Activated naive CD4-positive, alpha-beta T cell treated with anti-CD3 and anti-CD28 coated beads, Interleukin-2, amount 50 U/mL, for 72 hours (primary cell): ENCODE results near the gene DNM3. TPM values are rescaled to one million over a fixed set of nuclear protein-coding genes. Genes with fewer than 3 reads are reported as not detected.

ENCODE experiments used
- ATAC-seq, 2 donors: fragments of 150-1000 bp; cut with Tn5 transposase; 2 replicates each; pipeline ENCODE4 v1.10.0; 2021; ENCODE audit warnings: mild to moderate bottlenecking in 2 of 2, moderate library complexity in 2 of 2
- DNase-seq, 2 donors: peaks; one replicate each; pipeline ENCODE4 v3.0.0; 2021 to 2022; ENCODE audit warnings: low spot score in 2 of 2
- H3K27ac Mint-ChIP-seq, 2 donors: one replicate each; pipeline ENCODE4 v1.8.0; 2022; ENCODE audit warnings: mild to moderate bottlenecking in 2 of 2, mixed read lengths in 2 of 2
- H3K36me3 Mint-ChIP-seq, 2 donors: one replicate each; pipeline ENCODE4 v1.8.0; 2022; ENCODE audit warnings: mixed read lengths in 2 of 2
- H3K9me3 Mint-ChIP-seq, 2 donors: one replicate each; pipeline ENCODE4 v1.8.0; 2022; ENCODE audit warnings: mixed read lengths in 2 of 2
- total RNA-seq, 2 donors: library from RNA; stranded (reverse); gene quantifications; one replicate each; pipeline ENCODE4 v1.2.3, GENCODE V29; 2022

Gene DNM3
- total RNA-seq, 2 donors from 2014 or later, result 2.6 to 4.5 TPM

DNA sequence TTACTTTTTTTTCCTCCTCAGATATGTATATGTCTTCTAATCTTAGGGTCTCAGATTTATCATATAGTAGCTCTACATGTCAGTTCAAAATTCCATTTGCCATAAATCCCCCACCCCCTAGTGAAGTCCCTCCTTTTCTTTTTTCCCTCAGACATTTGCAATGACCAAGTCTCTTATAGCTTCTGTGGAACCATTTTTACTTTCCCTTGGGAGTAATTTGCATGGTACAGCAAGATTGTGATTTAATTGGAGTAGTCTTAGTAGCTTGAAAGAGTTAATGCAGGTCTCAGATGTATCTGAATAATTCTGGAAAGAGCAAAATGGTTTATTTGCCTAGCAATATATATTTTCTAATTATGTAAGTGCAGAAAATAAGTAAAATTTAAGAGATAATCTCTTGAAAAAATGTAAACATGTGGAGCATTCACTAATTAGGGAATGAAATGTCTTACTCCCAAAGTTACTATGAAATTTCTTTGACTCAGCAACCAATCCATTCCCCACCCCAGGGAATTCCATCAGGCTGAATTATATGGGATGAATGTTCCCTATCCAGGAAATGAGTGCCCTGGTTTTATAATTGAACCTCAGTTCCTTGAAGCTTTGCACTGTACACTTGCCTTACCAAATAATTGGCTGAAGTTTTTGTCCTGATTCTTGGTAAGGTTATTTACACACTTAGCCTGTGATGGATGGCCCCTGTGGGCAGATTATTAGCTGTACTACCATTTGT lies 267.0 kb downstream of the DNM3 start:
- H3K9me3 Mint-ChIP-seq, result no peaks in the 10 kb centered on the region
- H3K36me3 Mint-ChIP-seq, result no peaks in the 10 kb centered on the region
- no peak overlapping the region for H3K27ac Mint-ChIP-seq
- ATAC-seq, result no peak
- no peak for DNase-seq

DNA sequence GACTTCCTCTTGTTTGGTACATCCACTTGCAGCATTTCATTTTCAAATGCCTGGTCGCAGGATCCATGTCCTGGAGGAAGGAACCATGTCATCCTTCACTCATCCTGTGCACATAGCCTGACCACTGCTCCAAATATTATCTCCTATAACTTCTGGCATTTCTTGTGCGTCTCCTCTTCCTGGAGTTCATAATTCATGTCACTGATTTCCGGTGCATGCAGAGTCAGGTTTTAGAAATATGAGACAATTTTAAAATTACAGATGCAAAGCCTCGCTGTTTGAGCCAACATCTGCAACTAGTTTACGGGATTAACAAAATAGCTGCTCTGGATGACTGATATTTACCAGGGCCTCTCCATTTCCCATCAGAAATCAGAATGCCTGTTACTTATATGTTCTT lies 268.1 kb downstream of the DNM3 start:
- Mint-ChIP-seq H3K9me3 (no peaks in the 10 kb centered on the region), H3K27ac (no peak overlapping the region), H3K36me3 (no peaks in the 10 kb centered on the region)
- DNase-seq (no peak), ATAC-seq (no peak)

DNA sequence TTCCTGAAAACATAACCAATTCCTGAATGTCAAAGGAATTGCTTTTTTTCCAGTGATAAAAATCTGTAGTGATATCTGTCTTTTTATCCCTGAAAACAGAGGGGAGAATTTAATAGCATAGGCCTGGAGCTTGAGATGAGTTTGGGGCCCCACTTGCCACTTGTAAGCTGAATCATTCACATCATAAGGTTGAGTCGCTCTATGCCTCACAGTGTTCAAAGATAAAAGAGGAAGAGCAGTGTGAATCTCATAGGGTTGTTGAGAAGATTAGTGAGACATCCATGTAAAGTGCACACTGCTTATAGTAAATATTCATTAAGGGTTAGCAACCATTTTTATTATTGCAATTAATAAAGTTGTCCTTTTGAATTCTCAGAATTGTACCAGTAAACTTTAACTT lies 271.3 kb downstream of the DNM3 start:
- H3K27ac Mint-ChIP-seq, result no peak overlapping the region
- no peaks in the 10 kb centered on the region for H3K9me3 Mint-ChIP-seq
- peak in 1 of 2 donors; percentile 79 for ATAC-seq
- no peaks in the 10 kb centered on the region for H3K36me3 Mint-ChIP-seq
- DNase-seq, result no peak

DNA sequence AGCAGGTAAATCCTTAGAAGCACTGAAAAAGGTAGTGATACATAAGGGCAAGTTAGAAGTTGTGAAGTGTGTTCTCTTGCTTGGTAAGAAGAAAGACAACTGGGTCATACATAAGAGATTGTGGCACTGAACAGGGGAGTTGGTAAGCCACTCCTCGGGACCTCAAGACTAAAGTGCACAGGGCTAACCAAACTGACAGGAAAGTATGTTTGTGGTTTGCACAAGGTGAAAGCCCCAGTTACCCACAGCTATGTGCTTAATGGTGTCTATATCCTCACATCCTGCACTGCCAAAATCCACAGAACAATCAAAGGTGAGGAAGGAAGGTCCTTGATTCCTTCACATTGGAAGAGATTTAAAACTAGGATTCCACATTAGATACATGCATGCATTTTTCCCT lies 276.5 kb downstream of the DNM3 start:
- peak; percentile 62 to 85 for ATAC-seq
- H3K27ac Mint-ChIP-seq, result peak overlapping the region; percentile 20 to 22
- DNase-seq, result no peak
- H3K36me3 Mint-ChIP-seq, result peaks cover 0 to 9% of the 10 kb centered on the region in 2 donors
- H3K9me3 Mint-ChIP-seq, result peaks cover 7 to 8% of the 10 kb centered on the region in 2 donors

GRCh38 chr1:172118618-172119017 lies 277.3 kb downstream of the DNM3 start:
- no peak overlapping the region for H3K27ac Mint-ChIP-seq
- H3K36me3 Mint-ChIP-seq, result peaks cover 0 to 9% of the 10 kb centered on the region in 2 donors
- ATAC-seq, result no peak
- peaks cover 7 to 8% of the 10 kb centered on the region in 2 donors for H3K9me3 Mint-ChIP-seq
- DNase-seq, result no peak

DNA sequence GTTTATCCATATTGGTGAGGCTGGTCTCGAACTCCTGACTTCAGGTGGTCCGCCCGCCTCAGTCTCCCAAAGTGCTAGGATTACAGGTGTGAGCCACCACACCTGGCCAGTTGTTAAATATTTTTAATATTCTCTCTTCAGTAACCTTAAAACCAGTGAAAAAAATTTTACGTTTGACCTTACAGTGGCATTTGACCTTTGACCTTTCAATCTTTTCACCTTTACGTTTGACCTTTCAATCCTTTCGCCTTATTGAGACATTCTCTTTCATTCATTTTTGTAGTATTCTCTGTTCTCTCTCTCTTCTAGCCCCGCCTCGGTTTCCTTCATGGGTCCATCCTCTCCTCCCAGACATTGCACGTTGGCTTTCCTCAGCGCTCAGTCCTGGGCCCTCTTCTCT lies 277.9 kb downstream of the DNM3 start:
- peaks cover 0 to 9% of the 10 kb centered on the region in 2 donors for H3K36me3 Mint-ChIP-seq
- H3K27ac Mint-ChIP-seq, result no peak overlapping the region
- peaks cover 7 to 8% of the 10 kb centered on the region in 2 donors for H3K9me3 Mint-ChIP-seq

DNA sequence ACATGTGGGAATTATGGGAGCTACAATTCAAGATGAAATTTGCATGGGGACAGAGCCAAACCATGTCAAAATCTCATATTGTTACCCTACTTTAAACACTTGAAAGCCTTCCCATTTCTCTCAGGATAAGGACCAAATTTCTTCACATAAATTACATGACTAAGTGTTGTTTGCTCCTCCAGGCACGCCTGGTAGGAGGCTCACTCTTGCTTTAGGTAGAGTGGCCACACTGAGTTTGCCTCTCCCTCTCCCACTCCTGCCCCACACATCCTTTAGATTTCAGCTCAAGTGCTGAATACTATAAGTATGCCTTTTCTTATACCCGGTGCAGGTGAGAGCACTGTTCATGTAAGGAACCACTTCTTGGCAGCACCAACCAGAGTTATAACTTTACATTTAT lies 279.1 kb downstream of the DNM3 start:
- H3K36me3 Mint-ChIP-seq, result peaks cover 0 to 9% of the 10 kb centered on the region in 2 donors
- no peak overlapping the region for H3K27ac Mint-ChIP-seq
- ATAC-seq (peak in 1 of 2 donors; percentile 23), DNase-seq (no peak)
- peaks cover 7 to 8% of the 10 kb centered on the region in 2 donors for H3K9me3 Mint-ChIP-seq

More for the DNA sequence above, 277.9 kb downstream of the DNM3 start:
- DNase-seq, result no peak
- ATAC-seq, result no peak

- Mint-ChIP-seq H3K9me3 (peaks cover 7 to 8% of the 10 kb centered on the region in 2 donors), H3K27ac (no peak overlapping the region), H3K36me3 (peaks cover 0 to 9% of the 10 kb centered on the region in 2 donors)
- ATAC-seq (no peak), DNase-seq (no peak)
These were observed 279.9 kb downstream of the DNM3 start for GRCh38 chr1:172121081-172121717.

DNA sequence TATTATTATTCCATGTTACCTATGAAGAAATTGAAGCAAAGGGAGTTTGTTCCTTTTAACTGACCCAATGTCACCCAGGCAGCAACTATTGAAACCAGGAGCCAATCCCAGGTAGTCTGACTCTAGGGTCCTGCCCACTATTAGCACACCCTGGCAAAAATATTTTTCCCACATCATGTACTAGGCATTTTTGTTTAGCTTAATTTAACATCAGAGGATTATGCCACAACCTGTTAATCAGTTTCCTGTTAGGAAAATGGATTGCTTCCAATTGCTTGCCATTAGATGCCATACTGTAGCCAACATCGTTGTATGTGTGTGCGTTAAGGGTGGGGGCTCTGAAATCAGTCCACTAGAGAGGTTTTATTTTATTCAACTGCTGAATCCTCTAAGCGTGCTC lies 281.1 kb downstream of the DNM3 start:
- no peak for DNase-seq
- Mint-ChIP-seq H3K9me3 (peaks cover 7 to 12% of the 10 kb centered on the region in 2 donors), H3K27ac (no peak overlapping the region), H3K36me3 (peaks cover 0 to 9% of the 10 kb centered on the region in 2 donors)
- ATAC-seq, result no peak

GRCh38 chr1:172125250-172125649 lies 284.0 kb downstream of the DNM3 start:
- ATAC-seq (no peak), DNase-seq (no peak)
- Mint-ChIP-seq H3K36me3 (no peaks in the 10 kb centered on the region), H3K27ac (no peak overlapping the region), H3K9me3 (peaks cover 0 to 10% of the 10 kb centered on the region in 2 donors)

- ATAC-seq (no peak), DNase-seq (no peak)
- Mint-ChIP-seq H3K9me3 (peaks cover 0 to 10% of the 10 kb centered on the region in 2 donors), H3K36me3 (no peaks in the 10 kb centered on the region), H3K27ac (no peak overlapping the region)
These were observed 284.6 kb downstream of the DNM3 start for GRCh38 chr1:172125812-172126430.

DNA sequence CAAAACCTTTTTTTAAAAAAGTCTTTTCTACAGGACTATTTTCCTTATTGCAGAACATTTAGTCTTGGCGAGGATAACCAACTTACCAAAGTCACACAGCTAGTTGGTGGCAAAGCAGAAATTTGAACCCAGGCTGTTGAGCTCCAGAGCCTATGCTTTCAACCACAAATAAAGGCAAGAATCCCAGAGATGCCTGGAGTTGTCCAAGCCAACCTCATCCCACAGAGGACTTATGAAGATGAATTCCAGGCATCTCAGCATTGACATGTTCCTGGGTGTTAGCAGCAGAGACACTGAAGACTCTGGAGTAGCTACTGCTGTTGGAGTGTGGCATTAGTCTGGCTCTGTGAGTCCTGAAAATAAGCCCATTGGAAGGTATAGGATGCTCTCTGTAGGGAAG lies 291.5 kb downstream of the DNM3 start:
- no peak for ATAC-seq
- Mint-ChIP-seq H3K9me3 (peaks cover 0 to 5% of the 10 kb centered on the region in 2 donors), H3K27ac (no peak overlapping the region), H3K36me3 (no peaks in the 10 kb centered on the region)
- DNase-seq, result no peak

DNA sequence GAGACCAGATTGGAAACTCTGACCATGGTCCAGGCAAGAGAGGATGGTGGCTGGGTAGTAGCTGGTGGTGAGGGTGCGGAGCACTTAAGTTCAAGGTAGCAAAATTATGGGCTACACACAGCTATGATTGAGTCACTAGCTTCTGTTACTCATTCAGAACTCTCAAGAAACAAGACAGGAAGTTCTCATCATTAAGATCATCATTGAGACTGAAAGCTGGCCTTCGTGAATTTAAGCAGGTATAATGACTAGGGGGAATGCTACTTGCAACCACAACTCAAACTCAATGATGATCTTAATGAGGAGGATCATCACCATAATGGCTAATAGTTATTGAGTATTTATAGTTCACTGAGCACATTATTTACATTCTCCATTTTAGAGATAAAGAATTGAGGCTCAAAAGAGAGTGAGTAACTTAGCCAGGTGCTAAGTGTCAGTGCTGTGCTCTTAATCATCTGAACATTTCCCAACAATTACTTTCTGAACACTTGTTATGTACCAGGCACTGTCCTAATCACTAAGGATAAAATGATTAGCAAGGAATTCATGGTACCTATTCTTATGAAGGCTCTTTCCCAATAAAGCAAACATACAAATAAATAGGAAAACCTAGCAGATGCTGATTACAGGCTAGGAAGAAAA lies 292.9 kb downstream of the DNM3 start:
- ATAC-seq (peak; percentile 95 to 98), DNase-seq (peak in 1 of 2 donors; percentile 10)
- H3K27ac Mint-ChIP-seq, result peak overlapping the region; percentile 0 to 5
- peaks cover 0 to 5% of the 10 kb centered on the region in 2 donors for H3K9me3 Mint-ChIP-seq
- H3K36me3 Mint-ChIP-seq, result no peaks in the 10 kb centered on the region

DNA sequence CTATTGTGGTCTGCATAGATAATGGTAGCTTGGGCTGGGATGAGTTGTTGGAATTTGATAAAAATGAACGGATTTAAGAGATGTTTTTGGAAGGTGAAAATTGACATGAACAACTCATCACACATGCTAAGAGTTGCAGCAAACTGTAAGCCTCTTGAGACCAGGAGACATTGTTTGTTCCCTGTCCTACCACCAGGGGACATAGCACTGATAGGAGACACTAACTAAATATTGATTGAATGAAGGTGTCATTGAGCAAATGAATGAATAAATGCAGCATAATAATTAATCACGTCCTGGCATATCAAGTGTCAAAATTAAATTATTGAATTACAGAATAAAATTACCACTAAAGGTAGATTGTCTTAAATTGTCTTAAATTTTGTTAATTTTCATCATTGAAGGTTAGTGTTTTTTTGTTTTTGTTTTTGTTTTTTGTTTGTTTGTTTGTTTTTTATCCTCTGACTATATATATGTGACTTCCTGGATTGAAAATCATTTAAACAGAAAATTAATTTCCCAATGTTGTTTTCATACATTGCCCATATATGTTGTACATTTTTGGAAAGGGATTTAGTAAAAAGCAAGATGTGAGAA lies 293.9 kb downstream of the DNM3 start:
- no peak for ATAC-seq
- no peaks in the 10 kb centered on the region for H3K36me3 Mint-ChIP-seq
- no peak for DNase-seq
- no peaks in the 10 kb centered on the region for H3K9me3 Mint-ChIP-seq
- H3K27ac Mint-ChIP-seq, result no peak overlapping the region

GRCh38 chr1:172135978-172136610 lies 294.8 kb downstream of the DNM3 start:
- no peaks in the 10 kb centered on the region for H3K9me3 Mint-ChIP-seq
- H3K36me3 Mint-ChIP-seq, result no peaks in the 10 kb centered on the region
- ATAC-seq (no peak), DNase-seq (no peak)
- H3K27ac Mint-ChIP-seq, result no peak overlapping the region

- no peak for DNase-seq
- Mint-ChIP-seq H3K9me3 (no peaks in the 10 kb centered on the region), H3K27ac (no peak overlapping the region), H3K36me3 (no peaks in the 10 kb centered on the region)
- no peak for ATAC-seq
These were observed 295.6 kb downstream of the DNM3 start for GRCh38 chr1:172136925-172137324.
